K562 (cell line): ENCODE results near the gene CDHR2. TPM values are rescaled to one million over a fixed set of nuclear protein-coding genes. Genes with fewer than 3 reads are reported as not detected.

Experiments
- ATF3 ChIP-seq, 2 experiments: fragments of 450-650 bp in 1 of 2; sonication (generic) in 1 of 2; formaldehyde crosslinking in 1 of 2; IDR thresholded peaks in 1 of 2; conservative IDR thresholded peaks in 1 of 2; 2 replicates each; pipeline versions ENCODE4 v1.6.1 to v1.8.1; 2016 to 2023; ENCODE audit warnings: mild to moderate bottlenecking in 2 of 2, moderate library complexity in 2 of 2, inconsistent platforms in 1 of 2, missing genetic modification reagents in 1 of 2
- CCAR2 ChIP-seq: fragments of 200-400 bp; formaldehyde crosslinking; IDR thresholded peaks from 2 replicates; pipeline ENCODE4 v1.6.1; 2017; ENCODE audit warnings: mild to moderate bottlenecking, low read depth, low read length
- CEBPG ChIP-seq, 3 experiments: fragments of 200-800 bp in 1 of 3; sonication (Bioruptor generic) in 1 of 3; sonication (generic) in 1 of 3; formaldehyde crosslinking in 1 of 3; IDR thresholded peaks in 2 of 3; conservative IDR thresholded peaks in 1 of 3; 2 replicates each; pipeline versions ENCODE4 v1.6.1 to v1.8.0; 2016 to 2022; ENCODE audit warnings: missing compliant biosample characterization in 2 of 3, missing genetic modification characterization in 2 of 3, mild to moderate bottlenecking in 1 of 3, missing genetic modification reagents in 1 of 3
- E2F6 ChIP-seq, 2 experiments: IDR thresholded peaks; 2 replicates each; pipeline ENCODE4 v1.6.1; 2011; ENCODE audit warnings: borderline replicate concordance in 1 of 2, control low read depth in 1 of 2, low read depth in 1 of 2, low read length in 1 of 2, mild to moderate bottlenecking in 1 of 2, mixed read lengths in 1 of 2, moderate library complexity in 1 of 2; ENCODE audit not compliant: insufficient read depth in 1 of 2, insufficient read length in 1 of 2, poor library complexity in 1 of 2, severe bottlenecking in 1 of 2; ENCODE audit errors: extremely low read depth in 1 of 2
- FOSL1 ChIP-seq: fragments of 200-800 bp; sonication (Bioruptor generic); conservative IDR thresholded peaks from 2 replicates; pipeline ENCODE4 v1.6.1; 2016; ENCODE audit warnings: missing genetic modification characterization, missing compliant biosample characterization
- FOXJ2 ChIP-seq: fragments of 200-800 bp; sonication (Bioruptor generic); IDR thresholded peaks from 2 replicates; pipeline ENCODE4 v1.6.1; 2016; ENCODE audit warnings: missing genetic modification characterization, missing compliant biosample characterization
- FOXM1 ChIP-seq, 2 experiments: fragments of 450-650 bp in 1 of 2; sonication (generic) in 1 of 2; formaldehyde crosslinking in 1 of 2; IDR thresholded peaks; 2 replicates each; pipeline versions ENCODE4 v1.6.1 to v1.9.0; 2017 to 2022; ENCODE audit warnings: low read depth in 2 of 2, mild to moderate bottlenecking in 2 of 2, missing genetic modification reagents in 1 of 2, moderate library complexity in 1 of 2
- GATAD2A ChIP-seq: fragments of 450-650 bp; IDR thresholded peaks from 2 replicates; pipeline ENCODE4 v1.6.1; 2017
- HDAC8 ChIP-seq: fragments of 450-650 bp; IDR thresholded peaks from 2 replicates; pipeline ENCODE4 v1.6.1; 2016; ENCODE audit warnings: mild to moderate bottlenecking, missing genetic modification characterization, moderate library complexity, missing compliant biosample characterization
- MYBL2 ChIP-seq, 2 experiments: fragments of 450-650 bp in 1 of 2; sonication (generic) in 1 of 2; formaldehyde crosslinking in 1 of 2; IDR thresholded peaks; 2 replicates each; pipeline versions ENCODE4 v1.6.1 to v1.8.1; 2017 to 2022; ENCODE audit warnings: borderline replicate concordance in 1 of 2, inconsistent platforms in 1 of 2, low read depth in 1 of 2, mild to moderate bottlenecking in 1 of 2, missing genetic modification reagents in 1 of 2, moderate library complexity in 1 of 2
- SRF ChIP-seq, 2 experiments: fragments of 250-450, 450-650 bp in 1 of 2; sonication (Bioruptor Pico) in 1 of 2; sonication (generic) in 1 of 2; formaldehyde crosslinking; IDR thresholded peaks; 2 replicates each; pipeline versions ENCODE4 v1.5.0 to v1.5.1; 2020 to 2022; ENCODE audit warnings: mild to moderate bottlenecking in 1 of 2, missing genetic modification reagents in 1 of 2
- STAG1 ChIP-seq: sonication (generic); formaldehyde crosslinking; IDR thresholded peaks from 2 replicates; pipeline ENCODE4 v1.5.0; 2020; ENCODE audit warnings: missing genetic modification reagents, borderline replicate concordance
- ZBED1 ChIP-seq: IDR thresholded peaks from 2 replicates; pipeline ENCODE4 v1.6.1; 2014
- ZBTB33 ChIP-seq: sonication (generic); formaldehyde crosslinking; IDR thresholded peaks from 2 replicates; pipeline ENCODE4 v1.8.1; 2023; ENCODE audit warnings: mild to moderate bottlenecking, missing genetic modification reagents
- ZBTB8A ChIP-seq: fragments of 450-650 bp; IDR thresholded peaks from 2 replicates; pipeline ENCODE4 v1.6.1; 2018; ENCODE audit warnings: mild to moderate bottlenecking, moderate library complexity; ENCODE audit not compliant: partially characterized antibody
- ZNF24 ChIP-seq: fragments of 450-650 bp; IDR thresholded peaks from 2 replicates; pipeline ENCODE4 v1.6.1; 2016
- ZNF79 ChIP-seq: fragments of 250-450 bp; sonication (Bioruptor Pico); IDR thresholded peaks from 2 replicates; pipeline ENCODE4 v1.4.0; 2020; ENCODE audit warnings: low read depth, mild to moderate bottlenecking, moderate library complexity
- polyA plus RNA-seq, 8 experiments: library from polyadenylated mRNA; depleted of rRNA in 4 of 8; stranded (reverse) in 5 of 8; unstranded in 3 of 8; fragments of >200 nt; fragmentation: Nextera tagmentation in 2 of 8; fragmentation: Illumina TruSeq in 1 of 8; extraction: Ambion mirVana in 2 of 8; extraction: Trizol in 1 of 8; gene quantifications; 2 replicates each; pipeline versions ENCODE4 v1.2.1 to v1.2.3, GENCODE V29; 2011 to 2014; ENCODE audit warnings: inconsistent platforms in 1 of 8, missing spikeins in 1 of 8
- total RNA-seq, 7 experiments: library from RNA; depleted of rRNA in 6 of 7; stranded (reverse); fragments of >200 nt in 6 of 7; fragmentation: Illumina TruSeq in 2 of 7; extraction: Trizol in 2 of 7; gene quantifications; 2 replicates each; pipeline versions ENCODE4 v1.2.1 to v1.2.3, GENCODE V29; 2011 to 2021; ENCODE audit warnings: low replicate concordance in 1 of 7

CDHR2 gene
- total and polyA plus RNA-seq, 9 of the 15 experiments (the other 6 are each of a cell fraction or from before 2014, with no cell fraction given): 0.01 to 0.62 (median 0.09) TPM; not detected in 2

GRCh38 chr5:176547802-176548201 lies 1.3 kb upstream of the CDHR2 start (continued):
- TF ChIP-seq STAG1 (CRISPR knock-in tag) (no peak), ZBTB33 (CRISPR knock-in tag) (0 out of 2 replicates have a peak, but pooled peaks have one; percentile 47), E2F6 (IDR thresholded peaks at IDR 0.05; ENCODE audit: borderline replicate concordance in 1 of 2, extremely low read depth in 1 of 2, insufficient read depth in 1 of 2, insufficient read length in 1 of 2, low read depth in 1 of 2, low read length in 1 of 2, poor library complexity in 1 of 2, severe bottlenecking in 1 of 2) (no peak), ZBED1 (no peak), ATF3 (IDR thresholded peaks at IDR 0.05) (peak; percentile 54; the same call in 1 of the 2 replicates), ATF3 (CRISPR knock-in tag; conservative IDR thresholded peaks at IDR 0.05) (no peak), FOXM1 (IDR thresholded peaks at IDR 0.05; ENCODE audit: low read depth) (no peak), FOXM1 (CRISPR knock-in tag; IDR thresholded peaks at IDR 0.05; ENCODE audit: low read depth) (no peak), ZBTB8A (no peak), MYBL2 (IDR thresholded peaks at IDR 0.05; ENCODE audit: low read depth) (no peak), MYBL2 (CRISPR knock-in tag; IDR thresholded peaks at IDR 0.05; ENCODE audit: borderline replicate concordance) (no peak), HDAC8 (tag) (no peak), FOSL1 (tag) (0 out of 2 replicates have a peak, but pooled peaks have one; percentile 16), GATAD2A (no peak), CEBPG (CRISPR knock-in tag; IDR thresholded peaks at IDR 0.05) (no peak), CEBPG (tag; conservative IDR thresholded peaks at IDR 0.05 in 1 of 2, IDR thresholded peaks at IDR 0.05 in 1 of 2) (0 out of 4 replicates have a peak, but pooled peaks of 1 of the 2 experiments have one; percentile 16), ZNF24 (no peak), ZNF79 (CRISPR knock-in tag) (no peak), FOXJ2 (tag) (peak; percentile 44; the same call in 1 of the 2 replicates), SRF (CRISPR knock-in tag; IDR thresholded peaks at IDR 0.05) (no peak), CCAR2 (no peak)
